Tibial nerve (tissue), 4 donors: ENCODE results near the gene KCNAB2.

Experiments used
- EP300 ChIP-seq, 2 donors: sonication (generic); formaldehyde crosslinking; IDR thresholded peaks; one replicate each; pipeline ENCODE4 v1.6.1; 2017; ENCODE audit warnings: antibody characterized with exemption in 2 of 2, mild to moderate bottlenecking in 1 of 2
- POLR2A ChIP-seq, 2 donors: fragments of 450-650 bp; IDR thresholded peaks; one replicate each; pipeline ENCODE4 v1.6.1; 2017; ENCODE audit warnings: antibody characterized with exemption in 2 of 2, mild to moderate bottlenecking in 2 of 2, moderate library complexity in 2 of 2
- TF ChIP-seq, protein P1 (sequence below), 5 experiments: fragments of 200-600 bp in 3 of 5; fragments of 450-650 bp in 2 of 5; sonication (generic) in 3 of 5; IDR thresholded peaks; one replicate each; pipeline ENCODE4 v1.5.1; 2016 to 2019; ENCODE audit warnings: antibody characterized with exemption in 5 of 5, mild to moderate bottlenecking in 3 of 5, moderate library complexity in 2 of 5

DNA sequence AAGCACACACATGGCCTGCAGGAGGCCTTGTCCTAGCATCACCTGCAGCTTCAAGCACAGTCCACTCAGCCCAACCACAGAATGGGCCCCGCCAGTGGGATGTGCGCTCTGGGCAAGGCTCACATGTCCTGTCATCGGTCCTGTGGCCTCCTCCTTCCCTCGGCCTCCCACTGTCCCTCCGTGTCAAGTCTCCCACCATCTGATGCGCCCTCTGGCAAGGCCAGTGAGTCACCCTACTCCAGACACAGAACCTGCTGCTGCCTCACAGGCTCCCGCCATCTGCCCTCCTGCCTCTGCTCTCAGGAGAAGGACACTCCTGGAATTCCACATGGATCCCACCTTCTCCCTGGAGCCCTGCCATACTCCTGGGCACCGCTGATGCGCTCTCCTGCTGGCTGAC is 14.2 kb downstream of the KCNAB2 start:
- TF ChIP-seq, protein P1, sequence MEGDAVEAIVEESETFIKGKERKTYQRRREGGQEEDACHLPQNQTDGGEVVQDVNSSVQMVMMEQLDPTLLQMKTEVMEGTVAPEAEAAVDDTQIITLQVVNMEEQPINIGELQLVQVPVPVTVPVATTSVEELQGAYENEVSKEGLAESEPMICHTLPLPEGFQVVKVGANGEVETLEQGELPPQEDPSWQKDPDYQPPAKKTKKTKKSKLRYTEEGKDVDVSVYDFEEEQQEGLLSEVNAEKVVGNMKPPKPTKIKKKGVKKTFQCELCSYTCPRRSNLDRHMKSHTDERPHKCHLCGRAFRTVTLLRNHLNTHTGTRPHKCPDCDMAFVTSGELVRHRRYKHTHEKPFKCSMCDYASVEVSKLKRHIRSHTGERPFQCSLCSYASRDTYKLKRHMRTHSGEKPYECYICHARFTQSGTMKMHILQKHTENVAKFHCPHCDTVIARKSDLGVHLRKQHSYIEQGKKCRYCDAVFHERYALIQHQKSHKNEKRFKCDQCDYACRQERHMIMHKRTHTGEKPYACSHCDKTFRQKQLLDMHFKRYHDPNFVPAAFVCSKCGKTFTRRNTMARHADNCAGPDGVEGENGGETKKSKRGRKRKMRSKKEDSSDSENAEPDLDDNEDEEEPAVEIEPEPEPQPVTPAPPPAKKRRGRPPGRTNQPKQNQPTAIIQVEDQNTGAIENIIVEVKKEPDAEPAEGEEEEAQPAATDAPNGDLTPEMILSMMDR (IDR thresholded peaks at IDR 0.05): no peak
- no peak for TF ChIP-seq EP300 (IDR thresholded peaks at IDR 0.05)
- TF ChIP-seq POLR2A (IDR thresholded peaks at IDR 0.05): no peak
